ENCODE measurements around the gene NBEAL2. TPM values are rescaled to one million over a fixed set of nuclear protein-coding genes. Genes with fewer than 3 reads are reported as not detected.

The NBEAL2 gene
- total and polyA plus RNA-seq, 2 of the 8 experiments (the other 6 are each of a cell fraction or from before 2014, with no cell fraction given): 27.3 to 46.9 TPM

DNA sequence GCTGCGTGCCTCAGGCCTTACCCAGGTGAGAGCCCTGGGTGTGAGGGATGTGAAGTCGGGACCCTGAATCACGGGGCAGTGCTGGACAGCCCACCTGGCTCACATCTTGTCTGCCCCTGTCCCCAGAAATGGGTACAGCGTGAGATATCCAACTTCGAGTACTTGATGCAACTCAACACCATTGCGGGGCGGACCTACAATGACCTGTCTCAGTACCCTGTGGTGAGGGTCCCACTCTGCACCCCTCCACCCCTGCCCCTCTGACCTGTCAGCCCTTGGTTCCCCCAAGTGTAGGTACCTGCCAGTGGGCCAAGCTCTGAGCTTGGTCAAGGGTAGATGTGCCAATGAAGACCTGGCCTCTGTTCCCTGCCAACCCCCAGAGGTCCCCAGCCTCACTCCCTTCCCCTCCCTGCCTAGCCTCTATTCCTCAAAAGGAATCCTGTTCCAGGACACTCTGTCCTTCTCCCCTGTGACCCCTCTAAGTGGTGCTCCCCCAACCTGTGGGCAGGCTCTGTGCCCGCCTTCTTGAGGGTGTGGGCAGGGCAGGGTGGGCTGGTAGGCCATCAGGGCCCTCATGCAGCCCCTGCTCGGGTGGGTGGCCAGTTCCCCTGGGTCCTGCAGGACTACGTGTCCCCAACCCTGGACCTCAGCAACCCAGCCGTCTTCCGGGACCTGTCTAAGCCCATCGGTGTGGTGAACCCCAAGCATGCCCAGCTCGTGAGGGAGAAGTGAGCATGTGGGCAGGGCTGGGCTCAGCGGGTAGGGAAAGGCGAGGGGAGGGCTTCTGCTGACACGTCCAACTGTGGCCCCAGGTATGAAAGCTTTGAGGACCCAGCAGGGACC is 25.1 kb downstream of the NBEAL2 start:
- WGBS, 2 experiments (ENCODE audit: extremely low coverage in 1 of 2, insufficient coverage in 1 of 2, insufficient read length in 1 of 2, insufficient replicate concordance in 2 of 2, low coverage in 1 of 2, low lambda C conversion rate in 2 of 2, missing lambda C conversion rate in 1 of 2): 88% methylated on average over 17 of the region's 17 CpGs; no CpG with 5 or more reads in 1 of the 2 experiments
- H4K91ac ChIP-seq (replicated peaks; ENCODE audit: insufficient read length, low read length): no peak overlapping the region
- TF ChIP-seq TEAD4 (IDR thresholded peaks at IDR 0.05; ENCODE audit: low read depth, low read length): no peak
- TF ChIP-seq TAF7 (optimal IDR thresholded peaks at IDR 0.05; ENCODE audit: borderline replicate concordance, low read depth, low read length): no peak

More for the DNA sequence above, 25.1 kb downstream of the NBEAL2 start:
- no peak overlapping the region for H3K4me3 ChIP-seq (ENCODE audit: extremely low read depth in 1 of 4, insufficient read depth in 2 of 4, low read depth in 3 of 4, low read length in 4 of 4)
- no peak overlapping the region for H3K9ac ChIP-seq (replicated peaks in 1 of 4; ENCODE audit: extremely low read depth in 1 of 4, low read depth in 3 of 4, low read length in 3 of 4)
- FAIRE-seq: no peak
- no peaks in the 10 kb centered on the region for H3K79me2 ChIP-seq (ENCODE audit: control insufficient read depth in 1 of 2, insufficient read depth in 2 of 2, low read length in 2 of 2)
- peaks cover 0 to 21% of the 10 kb centered on the region in 2 experiments for H4K20me1 ChIP-seq (replicated peaks in 1 of 2; ENCODE audit: control insufficient read depth in 1 of 2, insufficient read depth in 2 of 2, low read length in 2 of 2)
- no peak overlapping the region for H3K23ac ChIP-seq (ENCODE audit: insufficient read length)
- no peak overlapping the region for H3K4ac ChIP-seq (replicated peaks; ENCODE audit: insufficient read length, low read depth, low read length)
- ChIA-PET CTCF (ENCODE audit: partially characterized antibody) (interaction anchor here (1.0 to 14.2 kb wide), 4 partner anchors 22 to 81 kb away, joined by 3 to 130 read pairs (median 54); partner anchors contain the start of genes CCDC12 and NBEAL2), POLR2A (ENCODE audit: partially characterized antibody) (interaction anchor here (0.8 kb wide), 1 partner anchor 324 kb away, joined by 3 read pairs; no protein-coding TSS in a partner anchor)
- no peak overlapping the region for H2BK5ac ChIP-seq (ENCODE audit: low read depth, low read length)
- no peak overlapping the region for H3K56ac ChIP-seq (replicated peaks; ENCODE audit: insufficient read length, low read depth, low read length)
- no peak overlapping the region for H2BK20ac ChIP-seq (ENCODE audit: low read length)
- no peak overlapping the region for H2BK120ac ChIP-seq (replicated peaks; ENCODE audit: low read depth, low read length)
- H3K4me1 ChIP-seq (replicated peaks in 1 of 4; ENCODE audit: control insufficient read depth in 3 of 4, insufficient read depth in 4 of 4, low read length in 3 of 4): peaks cover 0 to 1% (median under 1%) of the 10 kb centered on the region in 4 experiments; a peak in 1 of 7 replicates
- H3K79me1 ChIP-seq (ENCODE audit: low read depth, low read length): no peaks in the 10 kb centered on the region; the same call in 1 of the 2 replicates
- no peak overlapping the region for H4K5ac ChIP-seq (ENCODE audit: insufficient read length, low read depth, low read length)
- H3K36me3 ChIP-seq (ENCODE audit: control insufficient read depth in 2 of 4, insufficient read depth in 4 of 4, low read length in 3 of 4): peaks cover 5 to 27% (median 23%) of the 10 kb centered on the region in 4 experiments; a peak in 7 of 8 replicates
- H2BK15ac ChIP-seq (ENCODE audit: low read length): no peak overlapping the region
- no peak overlapping the region for H2AFZ ChIP-seq (ENCODE audit: low read length)
- no peak overlapping the region for H3K4me2 ChIP-seq (ENCODE audit: insufficient read depth in 1 of 2, low read depth in 2 of 2, low read length in 2 of 2)
- no peaks in the 10 kb centered on the region for H3K9me3 ChIP-seq (ENCODE audit: insufficient read depth in 2 of 2, low read depth in 1 of 2, low read length in 1 of 2)
- DNase-seq (ENCODE audit: low read depth in 1 of 2, low spot score in 2 of 2): no peak
- no peak overlapping the region for H4K8ac ChIP-seq (ENCODE audit: extremely low read depth, insufficient read depth, low read length)
- no peak overlapping the region for H2BK12ac ChIP-seq (ENCODE audit: low read depth, low read length)
- no peak overlapping the region for H3K14ac ChIP-seq (ENCODE audit: insufficient read length)
- H2AK5ac ChIP-seq (ENCODE audit: low read depth, low read length): no peak overlapping the region
- H3K27me3 ChIP-seq (replicated peaks in 1 of 4; ENCODE audit: control insufficient read depth in 3 of 4, extremely low read depth in 1 of 4, insufficient read depth in 3 of 4, low read length in 3 of 4): no peaks in the 10 kb centered on the region
- peaks cover 1% of the 10 kb centered on the region; the same call in 1 of the 2 replicates for H3K23me2 ChIP-seq (ENCODE audit: low read depth, low read length)
- no peak overlapping the region for H3K18ac ChIP-seq (ENCODE audit: extremely low read depth, low read length)
- no peak overlapping the region for H3K27ac ChIP-seq (ENCODE audit: low read depth, low read length)
